ENCODE results near the gene ASB1. TPM values are rescaled to one million over a fixed set of nuclear protein-coding genes. Genes with fewer than 3 reads are reported as not detected.

ASB1 gene
- total RNA-seq, 2 donors from 2014 or later = 11.9 to 27.8 TPM

- Histone ChIP-seq H3K36me3 (no peaks in the 10 kb centered on the region), H3K27me3 (replicated peaks; ENCODE audit: insufficient read depth) (no peaks in the 10 kb centered on the region), H3K27ac (no peak overlapping the region), H3K4me3 (no peak overlapping the region), H3K4me1 (replicated peaks) (no peaks in the 10 kb centered on the region), H3K9me3 (no peaks in the 10 kb centered on the region)
- 83% methylated on average over 14 of the region's 14 CpGs for WGBS
- TF ChIP-seq CTCF (IDR thresholded peaks at IDR 0.05) (no peak), POLR2A (IDR thresholded peaks at IDR 0.05) (no peak), POLR2AphosphoS5 (IDR thresholded peaks at IDR 0.05) (no peak)
- DNase-seq (ENCODE audit: low spot score) = no peak
- intact Hi-C loops (cut with DNase I) = no loop called here
These were observed 29.4 kb upstream of the ASB1 start for GRCh38 chr2:238397356-238397755.

- no peak for DNase-seq (ENCODE audit: low spot score)
- Histone ChIP-seq H3K27me3 (replicated peaks; ENCODE audit: insufficient read depth) (no peaks in the 10 kb centered on the region), H3K27ac (no peak overlapping the region), H3K9me3 (no peaks in the 10 kb centered on the region), H3K4me1 (replicated peaks) (no peaks in the 10 kb centered on the region), H3K36me3 (no peaks in the 10 kb centered on the region), H3K4me3 (no peak overlapping the region)
- intact Hi-C loops (cut with DNase I) = no loop called here
- 69% methylated on average over 6 of the region's 6 CpGs for WGBS
- TF ChIP-seq CTCF (IDR thresholded peaks at IDR 0.05) (no peak), POLR2AphosphoS5 (IDR thresholded peaks at IDR 0.05) (no peak), POLR2A (IDR thresholded peaks at IDR 0.05) (no peak)
These were observed 28.1 kb upstream of the ASB1 start for GRCh38 chr2:238398577-238398976.

- intact Hi-C loops (cut with DNase I) = no loop called here
- H3K4me3 ChIP-seq = no peak overlapping the region
- TF ChIP-seq POLR2AphosphoS5 (IDR thresholded peaks at IDR 0.05) (no peak), POLR2A (IDR thresholded peaks at IDR 0.05) (no peak), CTCF (IDR thresholded peaks at IDR 0.05) (no peak)
- H3K27me3 ChIP-seq (replicated peaks; ENCODE audit: insufficient read depth) = no peaks in the 10 kb centered on the region
- WGBS = 63% methylated on average over 2 of the region's 2 CpGs
- no peaks in the 10 kb centered on the region for H3K36me3 ChIP-seq
- H3K4me1 ChIP-seq (replicated peaks) = no peaks in the 10 kb centered on the region
- DNase-seq (ENCODE audit: low spot score) = no peak
- H3K9me3 ChIP-seq = no peaks in the 10 kb centered on the region
- no peak overlapping the region for H3K27ac ChIP-seq
These were observed 27.6 kb upstream of the ASB1 start for GRCh38 chr2:238399094-238399493.

GRCh38 chr2:238401551-238401950, 25.2 kb upstream of the ASB1 start:
- TF ChIP-seq CTCF (IDR thresholded peaks at IDR 0.05) = no peak
- TF ChIP-seq POLR2AphosphoS5 (IDR thresholded peaks at IDR 0.05) = no peak
- no peak for TF ChIP-seq POLR2A (IDR thresholded peaks at IDR 0.05)
- no peaks in the 10 kb centered on the region for H3K9me3 ChIP-seq
- 83% methylated on average over 8 of the region's 8 CpGs for WGBS
- DNase-seq (ENCODE audit: low spot score) = no peak
- no peaks in the 10 kb centered on the region for H3K36me3 ChIP-seq
- H3K4me1 ChIP-seq (replicated peaks) = no peaks in the 10 kb centered on the region
- intact Hi-C loops (cut with DNase I) = no loop called here
- H3K4me3 ChIP-seq = no peak overlapping the region
- no peaks in the 10 kb centered on the region for H3K27me3 ChIP-seq (replicated peaks; ENCODE audit: insufficient read depth)
- H3K27ac ChIP-seq = no peak overlapping the region

- H3K4me3 ChIP-seq = no peak overlapping the region
- intact Hi-C loops (cut with DNase I) = no loop called here
- H3K27ac ChIP-seq = no peak overlapping the region
- H3K27me3 ChIP-seq (replicated peaks; ENCODE audit: insufficient read depth) = no peaks in the 10 kb centered on the region
- TF ChIP-seq POLR2AphosphoS5 (IDR thresholded peaks at IDR 0.05) (no peak), POLR2A (IDR thresholded peaks at IDR 0.05) (no peak), CTCF (IDR thresholded peaks at IDR 0.05) (no peak)
- H3K36me3 ChIP-seq = no peaks in the 10 kb centered on the region
- no peak for DNase-seq (ENCODE audit: low spot score)
- no peaks in the 10 kb centered on the region for H3K4me1 ChIP-seq (replicated peaks)
- no peaks in the 10 kb centered on the region for H3K9me3 ChIP-seq
- 95% methylated on average over 21 of the region's 21 CpGs for WGBS
These were observed 22.9 kb upstream of the ASB1 start for GRCh38 chr2:238403632-238404405.
